ENCODE results near the gene NAT8L. TPM values are rescaled to one million over a fixed set of nuclear protein-coding genes. Genes with fewer than 3 reads are reported as not detected.
A peak's percentile ranks its signal among the peaks of the same experiment; 100 is the strongest.

Gene NAT8L
- total RNA-seq, 1 experiment from 2014 or later, result 13.9 TPM

- Histone ChIP-seq H3K4me1 (ENCODE audit: insufficient read depth, low read length) (no peaks in the 10 kb centered on the region; the same call in 1 of the 2 replicates), H3K23me2 (ENCODE audit: insufficient read length, low read depth, low read length, poor library complexity, severe bottlenecking) (no peaks in the 10 kb centered on the region), H3K4ac (ENCODE audit: low read depth, low read length) (no peak overlapping the region), H3K4me2 (ENCODE audit: insufficient read depth, insufficient read length, low read length) (no peak overlapping the region), H2BK5ac (ENCODE audit: insufficient read length, low read length) (no peak overlapping the region), H2AK5ac (ENCODE audit: insufficient read length, low read length) (no peak overlapping the region), H4K91ac (ENCODE audit: insufficient read length, low read depth, low read length) (no peak overlapping the region), H2AFZ (ENCODE audit: low read length) (no peak overlapping the region), H2BK120ac (ENCODE audit: low read depth, low read length, poor library complexity, severe bottlenecking) (no peak overlapping the region), H3K79me2 (ENCODE audit: insufficient read depth, low read length) (no peaks in the 10 kb centered on the region), H4K8ac (replicated peaks; ENCODE audit: insufficient read length, low read depth, low read length) (no peak overlapping the region), H3K23ac (ENCODE audit: insufficient read length, low read depth, low read length) (no peak overlapping the region), H3K27me3 (ENCODE audit: insufficient read depth, low read length) (no peaks in the 10 kb centered on the region), H3K14ac (ENCODE audit: insufficient read depth, low read length) (no peak overlapping the region), H3K9me3 (ENCODE audit: control insufficient read depth, low read depth, low read length) (no peaks in the 10 kb centered on the region), H3T11ph (ENCODE audit: low read length) (no peak overlapping the region), H2BK20ac (ENCODE audit: low read depth, low read length, poor library complexity, severe bottlenecking) (no peak overlapping the region), H3K27ac (ENCODE audit: insufficient read length, low read depth, low read length) (no peak overlapping the region), H2BK12ac (ENCODE audit: insufficient read length, low read depth, low read length) (no peak overlapping the region), H3K56ac (ENCODE audit: insufficient read length, low read depth, low read length) (no peak overlapping the region), H3K79me1 (ENCODE audit: insufficient read depth, low read depth, low read length, poor library complexity, severe bottlenecking) (no peaks in the 10 kb centered on the region), H3K9ac (ENCODE audit: extremely low read depth, insufficient read length, low read length) (no peak overlapping the region), H4K5ac (ENCODE audit: insufficient read length, low read depth, low read length) (peak overlapping the region; percentile 4), H2BK15ac (ENCODE audit: low read depth, low read length) (no peak overlapping the region), H4K20me1 (ENCODE audit: control insufficient read depth, insufficient read depth, insufficient read length) (peaks cover 2% of the 10 kb centered on the region), H3K18ac (ENCODE audit: insufficient read length, low read depth, low read length) (no peak overlapping the region)
- Mint-ChIP-seq H3K27ac (peak overlapping the region in 1 of 3 experiments; percentile 5; a peak in 2 of 7 replicates), H3K9me3 (no peaks in the 10 kb centered on the region; a peak in 2 of 5 replicates), H3K4me1 (peaks cover 12 to 30% of the 10 kb centered on the region in 2 experiments), H3K27me3 (ENCODE audit: low read depth) (no peaks in the 10 kb centered on the region; the same call in 1 of the 2 replicates), H3K36me3 (ENCODE audit: insufficient read depth in 1 of 3, low read depth in 3 of 3) (peaks cover 0 to 4% (median 0%) of the 10 kb centered on the region in 3 experiments; a peak in 1 of 7 replicates), H3K4me3 (no peak overlapping the region)
- WGBS (ENCODE audit: extremely low coverage, insufficient read length, low lambda C conversion rate), result no CpG with 5 or more reads among the region's 13 CpGs
- TF ChIP-seq CTCF (conservative IDR thresholded peaks at IDR 0.05), result no peak
- DNase-seq, result no peak
Observed at GRCh38 chr4:2068198-2068470, 9.0 kb downstream of the NAT8L start.

All from H9 (cell line).